Ectodermal cell (in vitro differentiated cells): ENCODE measurements around the gene SHROOM3. TPM values are rescaled to one million over a fixed set of nuclear protein-coding genes. Genes with fewer than 3 reads are reported as not detected.

Experiments
- H3K27ac ChIP-seq: 2 replicates; pipeline ENCODE4 v1.7.0; 2013; ENCODE audit warnings: mild to moderate bottlenecking, low read depth, low read length; ENCODE audit not compliant: insufficient read depth, poor library complexity, severe bottlenecking
- H3K27me3 ChIP-seq: 2 replicates; pipeline ENCODE4 v1.7.0; 2013; ENCODE audit warnings: mild to moderate bottlenecking, low read length; ENCODE audit not compliant: insufficient read depth, control insufficient read depth, poor library complexity, severe bottlenecking
- H3K36me3 ChIP-seq: one replicate; pipeline ENCODE4 v1.7.0; 2013; ENCODE audit warnings: low read length; ENCODE audit not compliant: control insufficient read depth, insufficient read depth
- H3K4me1 ChIP-seq: one replicate; pipeline ENCODE4 v1.7.0; 2013; ENCODE audit warnings: low read length; ENCODE audit not compliant: control insufficient read depth, insufficient read depth
- H3K4me3 ChIP-seq: 2 replicates; pipeline ENCODE4 v1.7.0; 2013; ENCODE audit warnings: low read depth, low read length, control low read depth; ENCODE audit not compliant: insufficient read depth
- H3K9me3 ChIP-seq: 2 replicates; pipeline ENCODE4 v1.7.0; 2013; ENCODE audit warnings: mild to moderate bottlenecking, low read length, moderate library complexity; ENCODE audit not compliant: control insufficient read depth
- WGBS, 2 experiments: methylation state at CpG; one replicate each; pipeline ENCODE4 v1.1.7; 2013; ENCODE audit warnings: missing lambda C conversion rate in 2 of 2; 5-methylcytosine and 5-hydroxymethylcytosine counted together
- polyA plus RNA-seq, 4 experiments: library from polyadenylated mRNA; stranded (reverse); fragments of 50-300 nt; gene quantifications; one replicate each; pipeline ENCODE4 v1.2.3, GENCODE V29; 2013

The SHROOM3 gene
- 45.6 TPM for polyA plus RNA-seq (2013, experiment 1 of 4)
- 45.1 TPM for polyA plus RNA-seq (2013, experiment 2 of 4)
- polyA plus RNA-seq (2013, experiment 3 of 4), result 36.5 TPM
- 41.5 TPM for polyA plus RNA-seq (2013, experiment 4 of 4)

GRCh38 chr4:76434901-76435527 lies at the start of gene SHROOM3:
TSS of gene SHROOM3 (plus strand) at chr4:76435229. CDS start at chr4:76436053, 824 bp downstream.
- Histone ChIP-seq H3K9me3 (no peaks in the 10 kb centered on the region), H3K4me3 (peak within 1 kb of the TSS; percentile 50), H3K36me3 (peaks cover 12% of the 10 kb centered on the region), H3K27ac (peak within 1 kb of the TSS; percentile 95), H3K27me3 (no peaks in the 10 kb centered on the region), H3K4me1 (peaks cover 18% of the 10 kb centered on the region)
- 2 to 19% methylated on average over 6 to 9 of the region's 9 CpGs for WGBS, 2 experiments

DNA sequence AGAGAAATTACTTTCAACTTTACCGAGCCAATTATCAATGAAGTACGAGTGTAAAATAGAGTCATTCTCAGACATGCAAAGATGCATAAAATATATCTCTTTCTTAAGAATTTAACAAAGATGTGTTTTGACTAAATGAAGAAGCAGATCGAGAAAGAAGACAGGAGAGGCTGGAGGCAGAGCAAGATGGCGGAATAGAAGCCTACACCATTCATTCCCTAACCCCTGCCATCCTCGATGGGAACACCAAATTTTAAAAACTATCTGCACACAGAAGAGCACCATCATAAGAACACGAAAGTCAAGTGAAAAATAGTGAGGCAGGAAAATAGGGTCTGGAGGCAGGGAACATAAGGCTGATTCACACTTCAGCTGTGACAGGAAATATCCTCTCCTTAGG lies 49.1 kb upstream of the SHROOM3 start:
- 87 to 94% methylated on average over 3 to 6 of the region's 6 CpGs for WGBS, 2 experiments
- H3K4me1 ChIP-seq, result no peaks in the 10 kb centered on the region

DNA sequence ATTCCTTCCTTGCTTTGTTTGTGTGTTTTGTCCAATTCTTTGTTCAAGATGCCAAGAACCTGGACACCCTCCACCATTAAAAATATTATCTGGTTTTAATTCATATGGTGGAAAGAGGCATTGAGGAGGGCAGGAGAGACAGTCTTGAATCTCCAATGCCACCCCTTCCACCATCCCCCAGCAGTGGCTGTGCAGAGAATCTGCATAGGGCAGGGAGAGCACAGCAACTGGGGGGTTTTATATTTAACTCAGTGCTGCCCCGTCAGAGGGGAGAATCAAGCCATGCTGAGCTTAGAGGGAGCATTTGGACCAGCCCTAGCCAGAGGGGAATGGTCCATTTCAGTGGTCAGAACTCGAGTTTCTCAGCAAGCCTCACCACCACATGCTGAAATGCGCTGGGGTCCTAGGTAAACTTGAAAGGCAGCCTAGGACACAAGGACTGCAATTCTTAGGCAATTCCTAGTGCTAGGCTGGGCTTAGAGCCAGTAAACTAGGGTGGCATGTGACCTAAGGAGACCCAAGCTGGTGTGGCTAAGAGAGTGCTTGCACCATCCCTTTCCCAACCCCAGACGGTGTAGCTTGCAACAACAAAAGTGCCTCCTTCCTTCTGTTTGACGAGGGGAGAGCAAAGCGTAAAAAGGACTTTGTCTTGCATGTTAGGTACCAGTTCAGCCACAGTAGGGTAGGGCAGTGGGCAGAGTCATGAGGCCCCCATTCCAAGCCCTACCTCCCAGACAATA lies 48.3 kb upstream of the SHROOM3 start:
- Histone ChIP-seq H3K36me3 (no peaks in the 10 kb centered on the region), H3K9me3 (no peaks in the 10 kb centered on the region), H3K27ac (no peak overlapping the region), H3K4me3 (no peak overlapping the region), H3K4me1 (no peaks in the 10 kb centered on the region), H3K27me3 (no peaks in the 10 kb centered on the region)
- whole genome bisulfite sequencing, 2 experiments, result 87 to 94% methylated on average over 6 of the region's 6 CpGs

More for the DNA sequence above, 49.1 kb upstream of the SHROOM3 start:
- H3K4me3 ChIP-seq, result no peak overlapping the region
- no peaks in the 10 kb centered on the region for H3K27me3 ChIP-seq
- H3K27ac ChIP-seq, result no peak overlapping the region
- no peaks in the 10 kb centered on the region for H3K9me3 ChIP-seq
- no peaks in the 10 kb centered on the region for H3K36me3 ChIP-seq

GRCh38 chr4:76388160-76388908 lies 46.7 kb upstream of the SHROOM3 start:
- no peak overlapping the region for H3K4me3 ChIP-seq
- H3K4me1 ChIP-seq, result no peaks in the 10 kb centered on the region
- WGBS, 2 experiments, result 76 to 91% methylated on average over 3 of the region's 3 CpGs
- H3K27me3 ChIP-seq, result no peaks in the 10 kb centered on the region
- no peaks in the 10 kb centered on the region for H3K9me3 ChIP-seq
- H3K27ac ChIP-seq, result no peak overlapping the region
- H3K36me3 ChIP-seq, result no peaks in the 10 kb centered on the region

DNA sequence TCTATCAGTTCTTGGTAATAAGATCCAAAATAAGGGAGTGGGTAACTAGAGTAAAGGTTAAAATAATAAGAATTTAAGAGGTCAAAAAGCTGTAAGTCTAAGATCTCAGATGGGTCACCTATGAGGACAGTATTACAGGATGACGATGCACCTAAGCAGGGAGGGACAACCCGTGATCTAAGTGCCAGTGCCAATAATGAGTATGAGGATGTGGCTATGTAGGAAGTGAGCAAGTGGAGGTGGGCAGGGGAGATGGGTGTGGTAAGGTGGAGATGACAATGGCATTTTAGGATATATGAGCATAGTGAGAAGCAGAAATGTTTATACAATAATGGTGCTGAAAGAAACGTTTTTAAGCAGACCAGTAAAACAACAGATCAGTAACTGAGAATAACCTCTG lies 33.4 kb upstream of the SHROOM3 start:
- H3K27me3 ChIP-seq, result no peaks in the 10 kb centered on the region
- no peak overlapping the region for H3K27ac ChIP-seq
- H3K9me3 ChIP-seq, result no peaks in the 10 kb centered on the region
- H3K4me3 ChIP-seq, result no peak overlapping the region
- 89 to 94% methylated on average over 3 of the region's 3 CpGs for WGBS, 2 experiments
- no peaks in the 10 kb centered on the region for H3K4me1 ChIP-seq
- no peaks in the 10 kb centered on the region for H3K36me3 ChIP-seq

DNA sequence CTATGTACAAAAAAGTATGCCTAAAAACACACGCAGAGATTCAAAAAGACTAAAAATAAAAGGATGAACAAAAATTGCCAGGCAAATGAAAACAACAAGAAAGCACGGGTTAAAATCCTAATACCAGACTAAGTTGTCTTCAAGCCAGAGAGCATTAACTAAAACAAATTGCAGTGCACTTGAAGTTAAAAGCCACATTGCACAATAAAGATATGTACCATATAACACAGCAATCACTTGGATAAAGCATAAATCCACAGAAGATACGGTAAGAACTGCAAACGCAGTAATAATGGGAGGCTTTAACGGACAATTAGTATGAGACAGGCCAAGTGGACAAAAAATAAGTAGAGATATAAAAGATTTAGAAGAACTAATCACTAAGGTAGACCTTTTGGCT lies 28.9 kb upstream of the SHROOM3 start:
- H3K4me1 ChIP-seq, result no peaks in the 10 kb centered on the region
- H3K27ac ChIP-seq, result no peak overlapping the region
- H3K9me3 ChIP-seq, result no peaks in the 10 kb centered on the region
- H3K27me3 ChIP-seq, result no peaks in the 10 kb centered on the region
- no peaks in the 10 kb centered on the region for H3K36me3 ChIP-seq
- 85 to 86% methylated on average over 5 of the region's 5 CpGs for WGBS, 2 experiments
- H3K4me3 ChIP-seq, result no peak overlapping the region

DNA sequence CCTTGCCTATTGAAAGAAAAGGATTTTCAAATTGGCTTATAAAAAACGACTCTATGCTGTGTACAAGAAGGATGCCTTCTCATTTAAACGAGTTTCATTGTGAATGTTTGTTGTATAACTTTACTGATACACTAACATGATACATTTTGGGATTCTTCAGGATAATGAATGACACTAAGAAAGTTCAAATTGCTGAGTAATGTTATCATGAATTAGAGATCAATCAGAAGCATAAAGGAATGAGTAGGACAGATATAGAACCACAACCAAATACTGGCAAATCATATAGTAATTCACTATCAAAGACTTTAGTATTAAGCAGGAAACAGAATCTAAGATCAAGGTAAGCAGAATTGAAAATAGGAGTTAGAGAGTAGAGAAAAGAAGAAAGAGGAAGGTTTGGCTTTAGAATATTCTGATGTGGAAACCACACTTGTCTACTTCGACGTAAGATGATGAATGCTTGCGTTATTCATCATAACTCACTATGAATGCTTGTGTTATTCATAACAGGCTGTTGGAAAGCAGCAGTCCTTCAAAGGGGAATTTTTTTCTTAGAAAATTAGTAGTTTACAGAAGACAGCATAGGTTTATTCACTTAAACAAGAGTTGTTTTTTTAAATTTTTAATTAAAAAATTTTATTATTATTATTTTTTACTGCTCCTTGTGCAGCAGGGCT lies 27.4 kb upstream of the SHROOM3 start:
- WGBS, 2 experiments, result 84 to 87% methylated on average over 4 to 5 of the region's 5 CpGs

GRCh38 chr4:76410636-76411035 lies 24.4 kb upstream of the SHROOM3 start:
- no peaks in the 10 kb centered on the region for H3K27me3 ChIP-seq
- no peaks in the 10 kb centered on the region for H3K36me3 ChIP-seq
- 89 to 93% methylated on average over 2 to 3 of the region's 3 CpGs for WGBS, 2 experiments
- no peaks in the 10 kb centered on the region for H3K9me3 ChIP-seq
- H3K4me3 ChIP-seq, result no peak overlapping the region
- H3K27ac ChIP-seq, result no peak overlapping the region
- H3K4me1 ChIP-seq, result no peaks in the 10 kb centered on the region

More for the DNA sequence above, 27.4 kb upstream of the SHROOM3 start:
- Histone ChIP-seq H3K4me1 (no peaks in the 10 kb centered on the region), H3K27me3 (no peaks in the 10 kb centered on the region), H3K36me3 (no peaks in the 10 kb centered on the region), H3K9me3 (no peaks in the 10 kb centered on the region), H3K4me3 (no peak overlapping the region), H3K27ac (no peak overlapping the region)

DNA sequence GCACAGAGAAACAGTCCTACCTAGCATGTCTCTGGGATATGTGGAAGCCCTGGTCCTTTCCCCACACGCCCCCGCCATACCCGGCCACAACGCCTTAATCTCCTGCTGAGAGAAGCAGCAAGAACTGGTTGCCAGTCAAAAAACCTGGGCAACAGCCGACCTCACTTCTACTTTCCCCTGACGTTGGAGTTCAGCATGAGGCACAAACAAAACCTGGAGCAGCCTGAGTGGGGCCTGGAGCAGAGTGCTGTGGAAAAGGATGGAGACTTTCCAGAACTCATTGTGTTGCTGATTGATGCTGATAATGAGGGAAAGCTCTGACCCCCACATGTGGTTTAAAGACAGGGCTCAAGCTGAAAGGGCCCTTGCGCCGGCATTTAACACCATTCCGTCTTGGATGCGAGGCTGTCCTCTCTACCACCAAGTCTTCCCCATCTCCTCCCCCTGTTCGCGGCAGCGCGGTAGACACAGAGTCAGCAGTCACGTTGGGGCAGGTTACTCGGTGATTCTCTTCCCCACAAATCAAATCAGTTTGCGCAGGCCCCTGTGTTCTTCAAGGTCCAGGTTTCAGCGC lies 14.8 kb upstream of the SHROOM3 start:
- no peak overlapping the region for H3K4me3 ChIP-seq
- H3K27ac ChIP-seq, result no peak overlapping the region
- no peaks in the 10 kb centered on the region for H3K27me3 ChIP-seq
- 88 to 89% methylated on average over 18 of the region's 18 CpGs for WGBS, 2 experiments
- no peaks in the 10 kb centered on the region for H3K4me1 ChIP-seq
- H3K9me3 ChIP-seq, result no peaks in the 10 kb centered on the region
- no peaks in the 10 kb centered on the region for H3K36me3 ChIP-seq
